ENCODE measurements around the gene XDH.

Gene XDH

DNA sequence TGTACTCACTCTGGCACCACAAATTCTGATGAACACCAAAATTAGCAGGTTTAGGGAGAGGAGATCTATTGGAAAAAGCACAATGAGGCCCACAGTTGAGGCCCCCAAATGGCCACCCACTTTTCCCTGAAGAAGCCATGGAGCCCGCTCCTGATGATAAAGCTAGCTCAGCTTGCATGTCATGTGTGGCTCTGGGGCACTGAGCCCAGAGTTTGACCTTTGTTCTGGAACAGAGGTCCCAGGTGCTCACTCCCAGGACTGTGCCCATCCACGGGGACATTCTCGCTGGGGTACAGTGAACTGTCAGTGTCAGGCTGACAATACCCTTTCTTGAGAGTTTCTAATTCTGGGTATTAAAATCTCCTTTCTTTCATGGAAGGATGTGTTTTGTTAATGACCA is 36.2 kb downstream of the XDH start:
- Mint-ChIP-seq H3K27ac (ENCODE audit: low read depth) (no peak overlapping the region), H3K4me3 (no peak overlapping the region), H3K36me3 (ENCODE audit: insufficient read depth) (no peaks in the 10 kb centered on the region), H3K27me3 (no peaks in the 10 kb centered on the region), H3K4me1 (no peaks in the 10 kb centered on the region), H3K9me3 (peaks cover 5% of the 10 kb centered on the region)
- DNase-seq (ENCODE audit: low spot score in 2 of 2) (no peak), ATAC-seq (replicated peaks; ENCODE audit: extremely low read depth, poor library complexity, severe bottlenecking) (no peak)

DNA sequence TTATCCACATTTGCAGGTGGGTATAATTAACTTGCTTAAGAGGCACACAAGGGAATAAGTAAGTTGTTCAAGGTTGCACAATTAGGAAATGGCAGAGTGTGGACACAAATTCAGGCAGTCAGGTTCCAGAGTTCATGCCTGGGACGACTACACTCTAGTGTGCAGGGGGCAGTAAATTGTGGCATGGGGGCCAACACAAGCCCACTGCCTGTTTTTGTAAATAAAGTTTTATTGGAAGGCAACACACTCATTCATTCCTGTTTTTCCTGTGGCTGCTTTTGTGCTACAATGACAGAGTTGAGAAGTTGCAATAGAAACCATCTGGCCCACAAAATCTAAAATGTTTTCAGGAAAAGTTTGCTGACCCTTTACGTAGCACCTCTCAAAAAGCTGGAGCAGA is 41.4 kb downstream of the XDH start:
- H3K27me3 Mint-ChIP-seq = no peaks in the 10 kb centered on the region
- DNase-seq (ENCODE audit: low spot score in 2 of 2) (no peak), ATAC-seq (replicated peaks; ENCODE audit: extremely low read depth, poor library complexity, severe bottlenecking) (no peak)
- no peak overlapping the region for H3K27ac Mint-ChIP-seq (ENCODE audit: low read depth)
- H3K4me3 Mint-ChIP-seq = no peak overlapping the region
- no peaks in the 10 kb centered on the region for H3K36me3 Mint-ChIP-seq (ENCODE audit: insufficient read depth)
- H3K4me1 Mint-ChIP-seq = no peaks in the 10 kb centered on the region
- peaks cover 5% of the 10 kb centered on the region for H3K9me3 Mint-ChIP-seq

DNA sequence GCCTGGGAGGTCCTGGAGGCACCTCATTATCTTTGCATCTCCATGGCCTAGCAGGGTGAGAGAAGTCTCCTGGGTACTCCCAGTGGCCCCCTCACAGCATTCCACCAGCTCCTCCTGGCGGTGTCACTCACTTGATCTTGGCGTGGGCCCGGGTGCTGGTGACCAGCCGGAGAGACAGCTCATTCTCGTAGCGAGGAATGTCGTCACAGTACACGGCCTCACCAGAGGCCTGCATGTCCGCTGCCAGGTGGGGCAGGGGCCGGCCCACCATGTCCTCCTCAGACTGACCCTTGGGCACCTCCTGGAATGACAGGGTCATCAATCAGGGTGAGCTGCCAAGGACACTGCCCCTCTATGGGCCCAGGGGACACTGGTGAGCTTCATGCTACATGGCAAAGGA is 42.4 kb downstream of the XDH start:
- H3K27ac Mint-ChIP-seq (ENCODE audit: low read depth) = no peak overlapping the region
- H3K27me3 Mint-ChIP-seq = no peaks in the 10 kb centered on the region
- DNase-seq (ENCODE audit: low spot score in 2 of 2) (no peak), ATAC-seq (replicated peaks; ENCODE audit: extremely low read depth, poor library complexity, severe bottlenecking) (no peak)
- H3K9me3 Mint-ChIP-seq = peaks cover 5% of the 10 kb centered on the region
- H3K36me3 Mint-ChIP-seq (ENCODE audit: insufficient read depth) = no peaks in the 10 kb centered on the region
- H3K4me3 Mint-ChIP-seq = no peak overlapping the region
- no peaks in the 10 kb centered on the region for H3K4me1 Mint-ChIP-seq

DNA sequence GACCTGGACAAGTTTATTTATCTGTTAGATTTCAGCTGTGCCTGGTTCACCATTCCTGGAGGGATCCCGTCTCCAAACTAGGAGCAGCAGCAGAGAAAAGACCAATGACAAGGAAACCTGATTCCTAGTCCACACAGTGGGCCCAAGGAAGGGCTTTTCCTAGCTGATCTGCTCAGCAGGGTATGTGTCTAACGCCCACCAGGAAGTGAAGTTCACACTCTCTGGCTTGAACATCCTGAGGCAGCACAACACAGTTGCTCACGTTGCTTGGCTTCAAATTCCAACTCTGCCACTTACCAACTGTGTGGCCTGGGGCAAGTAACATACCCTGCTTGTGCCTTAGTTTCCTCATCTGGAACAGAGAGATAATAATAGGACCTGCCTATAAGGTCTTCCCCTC is 42.9 kb downstream of the XDH start:
- Mint-ChIP-seq H3K27ac (ENCODE audit: low read depth) (no peak overlapping the region), H3K4me1 (no peaks in the 10 kb centered on the region), H3K4me3 (no peak overlapping the region), H3K9me3 (peaks cover 5% of the 10 kb centered on the region), H3K27me3 (no peaks in the 10 kb centered on the region), H3K36me3 (ENCODE audit: insufficient read depth) (no peaks in the 10 kb centered on the region)
- DNase-seq (ENCODE audit: low spot score in 2 of 2) (no peak), ATAC-seq (replicated peaks; ENCODE audit: extremely low read depth, poor library complexity, severe bottlenecking) (no peak)

DNA sequence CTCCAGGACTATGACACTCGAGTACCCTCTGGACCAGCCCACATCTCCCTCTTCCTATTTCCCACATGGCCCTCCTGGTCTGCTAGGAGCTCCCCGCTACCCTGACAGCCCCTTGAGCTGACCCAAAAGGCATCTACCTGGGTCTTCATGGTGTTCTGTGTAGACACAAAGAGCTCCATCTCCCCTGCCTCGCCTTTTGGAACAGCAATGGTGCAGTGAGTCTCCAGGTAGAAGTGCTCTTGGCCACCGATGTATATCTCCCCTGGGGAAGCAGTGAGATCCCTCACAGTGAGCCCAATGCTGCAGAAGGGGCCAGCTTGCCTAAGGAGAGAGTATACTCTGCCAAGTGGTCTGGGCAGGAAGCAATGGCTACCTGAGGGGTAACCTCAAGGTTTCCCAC is 47.8 kb downstream of the XDH start:
- Mint-ChIP-seq H3K27ac (ENCODE audit: low read depth) (no peak overlapping the region), H3K27me3 (no peaks in the 10 kb centered on the region), H3K4me3 (no peak overlapping the region)

DNA sequence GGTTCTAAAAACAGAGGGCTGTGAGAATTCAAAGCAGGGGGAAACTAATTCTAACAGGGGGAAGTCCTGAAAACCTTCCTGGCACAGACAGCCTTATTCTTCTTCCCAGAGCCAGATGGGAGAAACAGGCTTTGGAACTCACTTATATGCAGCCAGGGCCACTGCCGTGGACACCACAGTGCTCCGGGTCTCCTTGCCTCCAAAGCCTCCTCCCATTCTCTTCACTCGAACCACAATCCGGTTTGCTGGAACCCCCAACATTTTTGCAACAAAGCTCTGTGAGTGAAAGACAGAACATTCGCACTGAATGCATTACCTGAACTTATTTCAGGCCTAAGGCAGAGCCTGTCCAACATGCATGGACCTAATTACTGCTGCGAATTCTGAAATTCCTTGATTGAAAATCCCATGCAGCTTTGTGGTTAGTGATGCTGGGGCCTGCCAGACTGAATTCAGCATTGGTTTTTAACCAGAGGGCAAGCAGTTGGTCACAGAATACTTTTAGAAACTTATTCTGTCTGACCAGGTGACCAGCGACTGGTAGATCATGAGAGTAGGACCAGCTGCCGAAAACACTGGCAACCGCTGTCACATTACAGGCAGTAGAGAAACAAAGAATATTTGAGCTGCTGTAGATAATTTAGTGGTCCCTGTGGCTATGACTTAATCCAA is 48.6 kb downstream of the XDH start:
- Mint-ChIP-seq H3K27ac (ENCODE audit: low read depth) (no peak overlapping the region), H3K4me1 (no peaks in the 10 kb centered on the region), H3K9me3 (no peaks in the 10 kb centered on the region), H3K27me3 (peaks cover 3% of the 10 kb centered on the region), H3K4me3 (no peak overlapping the region), H3K36me3 (ENCODE audit: insufficient read depth) (no peaks in the 10 kb centered on the region)
- no peak for ATAC-seq (replicated peaks; ENCODE audit: extremely low read depth, poor library complexity, severe bottlenecking)
- DNase-seq (ENCODE audit: low spot score in 2 of 2) = no peak

More for the DNA sequence above, 47.8 kb downstream of the XDH start:
- no peak for ATAC-seq (replicated peaks; ENCODE audit: extremely low read depth, poor library complexity, severe bottlenecking)
- DNase-seq (ENCODE audit: low spot score in 2 of 2) = no peak
- H3K36me3 Mint-ChIP-seq (ENCODE audit: insufficient read depth) = no peaks in the 10 kb centered on the region
- no peaks in the 10 kb centered on the region for H3K4me1 Mint-ChIP-seq
- H3K9me3 Mint-ChIP-seq = no peaks in the 10 kb centered on the region

DNA sequence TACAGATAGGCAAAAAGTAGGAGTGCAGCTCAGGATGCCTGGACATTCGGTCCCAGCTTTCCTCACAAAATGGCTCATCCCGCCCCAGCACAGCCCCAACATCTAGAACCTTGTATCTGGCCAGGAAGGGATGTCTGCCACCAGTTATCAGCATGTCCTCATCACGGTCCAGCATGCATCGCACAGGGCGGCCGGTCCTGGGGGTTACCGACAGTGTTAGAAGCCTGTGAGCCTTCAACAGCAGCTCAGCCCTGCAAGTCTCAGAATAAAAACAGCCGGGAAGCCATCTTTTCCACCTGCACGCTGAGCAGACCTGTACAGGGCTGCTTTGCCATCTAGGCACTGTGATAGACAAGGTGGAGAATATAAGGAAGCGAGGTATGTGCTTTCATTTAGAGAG is 49.2 kb downstream of the XDH start:
- no peak for DNase-seq (ENCODE audit: low spot score in 2 of 2)
- H3K27me3 Mint-ChIP-seq = peaks cover 9% of the 10 kb centered on the region
- no peaks in the 10 kb centered on the region for H3K9me3 Mint-ChIP-seq
- no peak for ATAC-seq (replicated peaks; ENCODE audit: extremely low read depth, poor library complexity, severe bottlenecking)
- no peak overlapping the region for H3K27ac Mint-ChIP-seq (ENCODE audit: low read depth)
- H3K4me1 Mint-ChIP-seq = no peaks in the 10 kb centered on the region
- H3K36me3 Mint-ChIP-seq (ENCODE audit: insufficient read depth) = no peaks in the 10 kb centered on the region
- H3K4me3 Mint-ChIP-seq = no peak overlapping the region

DNA sequence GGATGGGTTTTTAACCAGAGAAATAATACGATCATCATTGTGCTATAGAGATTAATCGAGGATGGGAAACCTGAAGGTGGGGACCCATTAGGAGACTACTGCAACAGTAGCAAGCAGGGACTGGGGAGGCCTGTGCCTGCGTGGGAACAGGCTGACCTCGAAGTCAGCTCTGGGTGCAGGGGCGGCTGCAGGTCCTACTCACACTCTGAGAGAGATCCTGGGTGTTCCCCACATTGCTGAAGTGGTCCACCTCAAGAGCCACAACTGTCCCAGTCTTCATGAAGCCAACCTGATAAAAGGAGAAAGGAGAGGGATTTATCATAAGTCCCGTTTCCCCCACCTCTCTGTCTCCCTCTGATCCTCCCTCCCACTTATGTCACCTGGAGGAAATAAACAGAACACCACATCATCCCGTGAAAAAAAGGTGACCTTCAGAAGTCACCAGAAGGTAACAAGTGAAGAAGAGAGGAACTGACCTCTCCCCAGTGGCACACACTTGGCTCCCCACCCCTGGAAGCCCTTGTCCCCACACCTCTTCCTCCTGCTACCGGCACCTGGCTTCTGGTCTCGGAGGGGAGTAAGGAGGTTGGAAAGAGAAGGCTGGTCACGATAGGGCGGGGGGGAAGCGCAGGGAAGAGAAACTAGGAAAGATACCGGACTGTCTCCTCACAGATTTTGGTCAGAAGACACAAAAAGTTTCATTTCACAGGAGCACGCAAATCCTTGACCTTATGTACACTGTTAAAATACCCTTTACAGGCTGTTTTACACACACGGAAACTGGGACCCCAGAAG is 50.4 kb downstream of the XDH start:
- DNase-seq (ENCODE audit: low spot score in 2 of 2) (no peak), ATAC-seq (replicated peaks; ENCODE audit: extremely low read depth, poor library complexity, severe bottlenecking) (no peak)
- H3K27ac Mint-ChIP-seq (ENCODE audit: low read depth) = no peak overlapping the region
- H3K9me3 Mint-ChIP-seq = no peaks in the 10 kb centered on the region
- H3K36me3 Mint-ChIP-seq (ENCODE audit: insufficient read depth) = no peaks in the 10 kb centered on the region
- H3K4me1 Mint-ChIP-seq = no peaks in the 10 kb centered on the region
- H3K27me3 Mint-ChIP-seq = peaks cover 21% of the 10 kb centered on the region
- H3K4me3 Mint-ChIP-seq = no peak overlapping the region

DNA sequence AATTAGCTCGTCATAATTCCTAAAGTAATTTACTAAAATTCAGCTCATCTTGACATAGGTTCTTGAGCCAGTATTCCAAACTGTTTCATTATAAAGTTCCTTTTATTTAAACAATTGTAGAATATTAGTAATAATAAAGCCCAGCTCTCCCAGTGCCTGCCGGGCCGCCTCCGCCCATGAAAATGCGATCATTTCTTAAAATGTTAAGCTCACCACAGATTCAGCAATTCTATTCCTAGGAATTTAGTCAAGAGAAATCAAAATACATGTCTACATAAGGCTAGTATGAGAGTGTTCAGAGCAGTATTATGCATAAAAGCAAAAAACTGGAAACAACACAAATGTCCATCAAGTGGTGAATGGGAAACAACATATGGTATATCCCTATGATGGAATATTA is 52.0 kb downstream of the XDH start:
- ATAC-seq (replicated peaks; ENCODE audit: extremely low read depth, poor library complexity, severe bottlenecking) (no peak), DNase-seq (ENCODE audit: low spot score in 2 of 2) (no peak)
- no peaks in the 10 kb centered on the region for H3K9me3 Mint-ChIP-seq
- H3K36me3 Mint-ChIP-seq (ENCODE audit: insufficient read depth) = no peaks in the 10 kb centered on the region
- no peak overlapping the region for H3K4me3 Mint-ChIP-seq
- no peak overlapping the region for H3K27ac Mint-ChIP-seq (ENCODE audit: low read depth)
- H3K27me3 Mint-ChIP-seq = peaks cover 36% of the 10 kb centered on the region
- H3K4me1 Mint-ChIP-seq = no peaks in the 10 kb centered on the region

DNA sequence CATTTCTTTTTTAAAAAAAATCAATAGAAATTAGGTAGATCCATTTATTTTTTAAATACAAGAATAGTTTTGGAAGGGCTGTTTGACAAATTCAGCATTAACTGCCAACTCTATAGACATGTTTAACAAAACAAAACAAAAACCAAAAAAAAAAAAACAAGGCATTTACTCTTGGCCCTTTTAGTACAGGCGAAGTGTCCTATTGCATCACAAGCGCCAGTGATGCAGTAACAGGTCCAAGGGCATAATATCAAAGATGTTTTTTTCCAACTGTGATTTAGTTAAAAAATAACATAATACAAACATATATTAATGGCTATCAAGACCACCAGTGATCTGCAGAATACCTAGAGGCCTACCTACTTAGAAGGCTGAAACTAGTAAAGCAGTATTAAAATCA is 55.3 kb downstream of the XDH start:
- no peak for ATAC-seq (replicated peaks; ENCODE audit: extremely low read depth, poor library complexity, severe bottlenecking)
- Mint-ChIP-seq H3K27ac (ENCODE audit: low read depth) (no peak overlapping the region), H3K36me3 (ENCODE audit: insufficient read depth) (no peaks in the 10 kb centered on the region), H3K27me3 (peaks cover 70% of the 10 kb centered on the region), H3K4me1 (no peaks in the 10 kb centered on the region), H3K9me3 (peaks cover 9% of the 10 kb centered on the region), H3K4me3 (no peak overlapping the region)
- DNase-seq (ENCODE audit: low spot score in 2 of 2) = no peak

DNA sequence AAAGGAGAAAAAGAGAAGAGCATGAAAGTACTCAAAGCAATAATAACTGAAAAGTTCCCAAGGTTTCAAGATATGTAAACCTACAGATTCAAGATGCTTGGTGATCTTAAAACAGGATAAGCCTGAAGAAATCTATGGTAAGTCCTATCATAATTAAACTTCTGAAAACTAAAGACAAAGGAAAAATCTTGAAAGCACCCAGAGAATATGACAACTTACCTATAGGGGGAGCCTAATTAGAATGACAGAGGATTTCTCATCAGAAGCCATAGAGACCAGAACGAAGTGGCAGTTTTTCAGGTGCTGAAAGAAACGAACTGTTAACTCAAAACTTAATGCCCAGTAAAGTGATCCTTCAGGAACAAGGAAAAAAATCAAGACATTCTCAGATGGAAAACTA is 59.7 kb downstream of the XDH start:
- Mint-ChIP-seq H3K27ac (ENCODE audit: low read depth) (no peak overlapping the region), H3K27me3 (peaks cover 91% of the 10 kb centered on the region), H3K4me3 (no peak overlapping the region), H3K9me3 (peaks cover 9% of the 10 kb centered on the region), H3K36me3 (ENCODE audit: insufficient read depth) (no peaks in the 10 kb centered on the region), H3K4me1 (no peaks in the 10 kb centered on the region)
- ATAC-seq (replicated peaks; ENCODE audit: extremely low read depth, poor library complexity, severe bottlenecking) (no peak), DNase-seq (ENCODE audit: low spot score in 2 of 2) (no peak)

DNA sequence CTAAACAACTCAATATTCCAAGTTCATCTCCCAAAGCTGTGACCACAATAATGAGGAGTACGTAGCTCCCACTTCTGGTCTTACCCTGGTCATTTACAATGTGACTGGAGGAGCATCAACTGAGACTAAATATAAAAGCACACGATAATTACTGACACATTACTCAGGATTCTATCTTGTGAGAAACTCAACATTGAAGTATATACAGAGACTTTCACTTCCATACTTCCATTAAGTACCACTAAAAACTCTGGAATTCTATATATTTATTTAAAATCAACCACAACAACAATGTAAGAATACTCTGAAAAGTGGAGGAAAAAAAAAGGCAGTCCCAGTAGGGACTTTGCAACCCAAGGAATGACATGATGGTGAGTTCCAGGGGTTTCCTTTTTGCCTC is 61.4 kb downstream of the XDH start:
- Mint-ChIP-seq H3K27ac (ENCODE audit: low read depth) (no peak overlapping the region), H3K27me3 (peaks cover 74% of the 10 kb centered on the region), H3K9me3 (peaks cover 9% of the 10 kb centered on the region), H3K36me3 (ENCODE audit: insufficient read depth) (no peaks in the 10 kb centered on the region), H3K4me1 (no peaks in the 10 kb centered on the region), H3K4me3 (no peak overlapping the region)
- DNase-seq (ENCODE audit: low spot score in 2 of 2) (no peak), ATAC-seq (replicated peaks; ENCODE audit: extremely low read depth, poor library complexity, severe bottlenecking) (no peak)

DNA sequence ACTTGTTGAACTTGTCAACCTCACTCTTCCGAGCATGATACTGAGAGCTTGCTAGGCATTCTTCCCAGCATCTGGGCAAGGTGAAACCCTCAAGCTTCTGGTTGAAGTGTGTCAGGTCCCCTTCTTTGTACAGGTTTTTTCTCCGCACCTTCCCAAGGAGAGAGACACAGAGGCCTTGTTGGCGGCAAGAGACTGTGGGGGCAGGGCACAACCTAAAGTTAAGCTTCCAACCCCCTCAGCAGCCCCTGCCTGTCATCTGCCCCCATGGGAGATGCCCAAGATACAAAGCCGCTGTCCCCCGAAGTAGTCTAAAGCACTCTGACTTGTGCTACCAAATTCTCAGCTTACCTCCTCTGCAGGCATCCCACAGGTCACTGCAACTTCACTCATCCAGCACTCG is 64.9 kb downstream of the XDH start:
- H3K4me1 Mint-ChIP-seq = no peaks in the 10 kb centered on the region
- no peaks in the 10 kb centered on the region for H3K36me3 Mint-ChIP-seq (ENCODE audit: insufficient read depth)

More for the DNA sequence above, 64.9 kb downstream of the XDH start:
- peaks cover 65% of the 10 kb centered on the region for H3K27me3 Mint-ChIP-seq
- no peak for ATAC-seq (replicated peaks; ENCODE audit: extremely low read depth, poor library complexity, severe bottlenecking)
- DNase-seq (ENCODE audit: low spot score in 2 of 2) = no peak
- no peak overlapping the region for H3K27ac Mint-ChIP-seq (ENCODE audit: low read depth)
- H3K9me3 Mint-ChIP-seq = peaks cover 4% of the 10 kb centered on the region
- no peak overlapping the region for H3K4me3 Mint-ChIP-seq
